SJCRH30 (cell line): ENCODE measurements around the gene RSPO4. TPM values are rescaled to one million over a fixed set of nuclear protein-coding genes. Genes with fewer than 3 reads are reported as not detected.

Experiments
- total RNA-seq: library from RNA; depleted of rRNA; stranded (reverse); fragments of >200 nt; shearing (Covaris generic); gene quantifications from 2 replicates; pipeline ENCODE4 v1.2.3, GENCODE V29; 2014; rRNA removed

RSPO4 gene
- total RNA-seq, 1 experiment from 2014 or later: not detected

Other genes starting within 250 kb of the RSPO4 start
- gene SLC52A3, start 233.8 kb downstream of the RSPO4 start, total RNA-seq: 0.03 TPM in 1 of 2 replicates, not detected in the other
- gene FAM110A, start 168.6 kb downstream of the RSPO4 start, total RNA-seq: 44.6 and 45.1 TPM in 2 replicates
- not detected in 2 replicates for gene ANGPT4, start 86.0 kb downstream of the RSPO4 start, total RNA-seq
- 49.8 and 52.2 TPM in 2 replicates for gene PSMF1, start 116.3 kb upstream of the RSPO4 start, total RNA-seq
- not detected in 2 replicates for gene TMEM74B, start 182.7 kb upstream of the RSPO4 start, total RNA-seq
- gene C20orf202, start 201.1 kb upstream of the RSPO4 start, total RNA-seq: not detected in 2 replicates
- 0.28 TPM in 1 of 2 replicates, not detected in the other for gene RAD21L1, start 223.7 kb upstream of the RSPO4 start, total RNA-seq